ENCODE data around the gene RAB11FIP4.

Gene RAB11FIP4

DNA sequence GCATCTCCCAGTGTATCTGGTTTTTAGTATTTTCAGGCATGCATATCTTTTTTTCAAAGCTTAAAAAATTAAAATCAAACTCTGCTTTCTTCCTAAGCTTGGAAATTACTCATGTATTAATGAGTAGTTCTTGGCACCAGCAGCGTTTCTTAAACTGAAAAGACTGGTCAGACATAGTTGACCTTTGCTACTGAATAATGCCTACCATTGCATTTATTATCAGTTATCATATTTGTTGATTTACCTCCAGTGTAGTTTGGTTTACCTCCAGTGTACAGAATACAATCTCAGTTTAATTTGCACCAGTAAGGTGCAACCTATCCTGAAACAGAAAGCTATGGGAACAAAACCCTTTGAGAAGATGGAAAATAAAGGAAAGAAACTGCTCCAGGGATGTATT lies 35.5 kb upstream of the RAB11FIP4 start:
- Histone ChIP-seq H4K20me1 (ENCODE audit: insufficient read depth, low read length, poor library complexity, severe bottlenecking) (no peaks in the 10 kb centered on the region), H3K9ac (ENCODE audit: low read depth, low read length, poor library complexity, severe bottlenecking) (no peak overlapping the region), H2AFZ (ENCODE audit: low read length) (no peak overlapping the region), H3K4me2 (ENCODE audit: low read depth, low read length, poor library complexity, severe bottlenecking) (no peak overlapping the region), H3K27me3 (ENCODE audit: insufficient read depth, low read length, poor library complexity, severe bottlenecking) (no peaks in the 10 kb centered on the region), H3K36me3 (ENCODE audit: insufficient read depth, low read length) (peaks cover 57% of the 10 kb centered on the region; the same call in 1 of the 2 replicates), H3K4me1 (ENCODE audit: insufficient read depth, low read length, poor library complexity, severe bottlenecking) (no peaks in the 10 kb centered on the region), H3K4me3 (ENCODE audit: low read length, poor library complexity, severe bottlenecking) (no peak overlapping the region), H3K79me2 (ENCODE audit: insufficient read depth, low read length) (no peaks in the 10 kb centered on the region), H3F3A (ENCODE audit: low read depth) (no peaks in the 10 kb centered on the region), H3K9me3 (ENCODE audit: insufficient read depth, low read depth, low read length) (no peaks in the 10 kb centered on the region), H3K9me2 (replicated peaks; ENCODE audit: low read depth, low read length) (no peaks in the 10 kb centered on the region)
- TF ChIP-seq, protein P1, sequence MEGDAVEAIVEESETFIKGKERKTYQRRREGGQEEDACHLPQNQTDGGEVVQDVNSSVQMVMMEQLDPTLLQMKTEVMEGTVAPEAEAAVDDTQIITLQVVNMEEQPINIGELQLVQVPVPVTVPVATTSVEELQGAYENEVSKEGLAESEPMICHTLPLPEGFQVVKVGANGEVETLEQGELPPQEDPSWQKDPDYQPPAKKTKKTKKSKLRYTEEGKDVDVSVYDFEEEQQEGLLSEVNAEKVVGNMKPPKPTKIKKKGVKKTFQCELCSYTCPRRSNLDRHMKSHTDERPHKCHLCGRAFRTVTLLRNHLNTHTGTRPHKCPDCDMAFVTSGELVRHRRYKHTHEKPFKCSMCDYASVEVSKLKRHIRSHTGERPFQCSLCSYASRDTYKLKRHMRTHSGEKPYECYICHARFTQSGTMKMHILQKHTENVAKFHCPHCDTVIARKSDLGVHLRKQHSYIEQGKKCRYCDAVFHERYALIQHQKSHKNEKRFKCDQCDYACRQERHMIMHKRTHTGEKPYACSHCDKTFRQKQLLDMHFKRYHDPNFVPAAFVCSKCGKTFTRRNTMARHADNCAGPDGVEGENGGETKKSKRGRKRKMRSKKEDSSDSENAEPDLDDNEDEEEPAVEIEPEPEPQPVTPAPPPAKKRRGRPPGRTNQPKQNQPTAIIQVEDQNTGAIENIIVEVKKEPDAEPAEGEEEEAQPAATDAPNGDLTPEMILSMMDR (conservative IDR thresholded peaks at IDR 0.05; ENCODE audit: low read length): no peak
- no peak for TF ChIP-seq EZH2phosphoT487 (IDR thresholded peaks at IDR 0.05; ENCODE audit: borderline replicate concordance)

DNA sequence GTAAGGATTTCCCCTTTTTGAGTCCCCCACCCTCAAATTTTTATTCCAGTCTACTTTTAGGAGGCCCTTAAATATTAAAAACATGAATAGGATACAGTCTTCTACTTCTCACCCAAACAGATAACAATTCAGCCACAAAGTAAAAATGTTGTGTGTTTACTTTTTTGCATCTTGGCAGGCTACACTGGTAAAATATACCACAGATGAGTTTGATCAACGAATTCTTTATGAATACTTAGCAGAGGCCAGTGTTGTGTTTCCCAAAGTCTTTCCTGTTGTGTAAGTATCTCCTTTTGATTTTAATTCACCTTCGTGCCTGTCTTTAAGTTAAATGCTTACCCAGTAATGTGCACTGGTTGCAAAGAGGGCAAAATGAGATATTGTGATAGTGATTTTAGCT lies 34.4 kb upstream of the RAB11FIP4 start:
- H3K9me3 ChIP-seq (ENCODE audit: insufficient read depth, low read depth, low read length): no peaks in the 10 kb centered on the region
- no peaks in the 10 kb centered on the region for H3K27me3 ChIP-seq (ENCODE audit: insufficient read depth, low read length, poor library complexity, severe bottlenecking)
- no peaks in the 10 kb centered on the region for H3K4me1 ChIP-seq (ENCODE audit: insufficient read depth, low read length, poor library complexity, severe bottlenecking)
- H2AFZ ChIP-seq (ENCODE audit: low read length): no peak overlapping the region
- no peak overlapping the region for H3K4me3 ChIP-seq (ENCODE audit: low read length, poor library complexity, severe bottlenecking)
- TF ChIP-seq EZH2phosphoT487 (IDR thresholded peaks at IDR 0.05; ENCODE audit: borderline replicate concordance): no peak
- TF ChIP-seq, protein P1 (conservative IDR thresholded peaks at IDR 0.05; ENCODE audit: low read length): no peak
- peaks cover 59% of the 10 kb centered on the region; the same call in 1 of the 2 replicates for H3K36me3 ChIP-seq (ENCODE audit: insufficient read depth, low read length)
- H3K9me2 ChIP-seq (replicated peaks; ENCODE audit: low read depth, low read length): no peaks in the 10 kb centered on the region
- H3K79me2 ChIP-seq (ENCODE audit: insufficient read depth, low read length): no peaks in the 10 kb centered on the region
- H3K9ac ChIP-seq (ENCODE audit: low read depth, low read length, poor library complexity, severe bottlenecking): no peak overlapping the region
- no peaks in the 10 kb centered on the region for H3F3A ChIP-seq (ENCODE audit: low read depth)
- H4K20me1 ChIP-seq (ENCODE audit: insufficient read depth, low read length, poor library complexity, severe bottlenecking): no peaks in the 10 kb centered on the region
- H3K4me2 ChIP-seq (ENCODE audit: low read depth, low read length, poor library complexity, severe bottlenecking): no peak overlapping the region

GRCh38 chr17:31357839-31358394 lies 33.6 kb upstream of the RAB11FIP4 start:
- H3K9me3 ChIP-seq (ENCODE audit: insufficient read depth, low read depth, low read length): no peaks in the 10 kb centered on the region
- H2AFZ ChIP-seq (ENCODE audit: low read length): no peak overlapping the region
- H3K27me3 ChIP-seq (ENCODE audit: insufficient read depth, low read length, poor library complexity, severe bottlenecking): no peaks in the 10 kb centered on the region
- no peaks in the 10 kb centered on the region for H3K79me2 ChIP-seq (ENCODE audit: insufficient read depth, low read length)
- H3K4me1 ChIP-seq (ENCODE audit: insufficient read depth, low read length, poor library complexity, severe bottlenecking): no peaks in the 10 kb centered on the region
- no peaks in the 10 kb centered on the region for H4K20me1 ChIP-seq (ENCODE audit: insufficient read depth, low read length, poor library complexity, severe bottlenecking)
- H3F3A ChIP-seq (ENCODE audit: low read depth): no peaks in the 10 kb centered on the region
- H3K9me2 ChIP-seq (replicated peaks; ENCODE audit: low read depth, low read length): no peaks in the 10 kb centered on the region
- TF ChIP-seq, protein P1 (conservative IDR thresholded peaks at IDR 0.05; ENCODE audit: low read length): no peak
- TF ChIP-seq EZH2phosphoT487 (IDR thresholded peaks at IDR 0.05; ENCODE audit: borderline replicate concordance): no peak
- no peak overlapping the region for H3K9ac ChIP-seq (ENCODE audit: low read depth, low read length, poor library complexity, severe bottlenecking)
- H3K36me3 ChIP-seq (ENCODE audit: insufficient read depth, low read length): peaks cover 51% of the 10 kb centered on the region; the same call in 1 of the 2 replicates
- no peak overlapping the region for H3K4me3 ChIP-seq (ENCODE audit: low read length, poor library complexity, severe bottlenecking)
- H3K4me2 ChIP-seq (ENCODE audit: low read depth, low read length, poor library complexity, severe bottlenecking): no peak overlapping the region
